Epithelial cell of esophagus (primary cell): ENCODE results near the gene SQOR.
"Not testable (repeated sequence)": the region's sequence is repeated elsewhere in the genome, so short reads cannot be mapped to it uniquely, and the experiment has no call there.

Experiments
- DNase-seq: peaks from one replicate; pipeline ENCODE4 v3.0.0; 2010; ENCODE audit warnings: low read depth
- H3K4me3 ChIP-seq: 2 replicates; pipeline ENCODE4 v1.5.1; 2011; ENCODE audit warnings: mild to moderate bottlenecking, low read length, control low read depth
- CTCF ChIP-seq: IDR thresholded peaks from 2 replicates; pipeline ENCODE4 v1.5.1; 2011; ENCODE audit warnings: low read depth, mild to moderate bottlenecking, low read length, control low read depth, inconsistent platforms; ENCODE audit not compliant: insufficient read depth; ENCODE audit errors: missing control alignments

SQOR gene

DNA sequence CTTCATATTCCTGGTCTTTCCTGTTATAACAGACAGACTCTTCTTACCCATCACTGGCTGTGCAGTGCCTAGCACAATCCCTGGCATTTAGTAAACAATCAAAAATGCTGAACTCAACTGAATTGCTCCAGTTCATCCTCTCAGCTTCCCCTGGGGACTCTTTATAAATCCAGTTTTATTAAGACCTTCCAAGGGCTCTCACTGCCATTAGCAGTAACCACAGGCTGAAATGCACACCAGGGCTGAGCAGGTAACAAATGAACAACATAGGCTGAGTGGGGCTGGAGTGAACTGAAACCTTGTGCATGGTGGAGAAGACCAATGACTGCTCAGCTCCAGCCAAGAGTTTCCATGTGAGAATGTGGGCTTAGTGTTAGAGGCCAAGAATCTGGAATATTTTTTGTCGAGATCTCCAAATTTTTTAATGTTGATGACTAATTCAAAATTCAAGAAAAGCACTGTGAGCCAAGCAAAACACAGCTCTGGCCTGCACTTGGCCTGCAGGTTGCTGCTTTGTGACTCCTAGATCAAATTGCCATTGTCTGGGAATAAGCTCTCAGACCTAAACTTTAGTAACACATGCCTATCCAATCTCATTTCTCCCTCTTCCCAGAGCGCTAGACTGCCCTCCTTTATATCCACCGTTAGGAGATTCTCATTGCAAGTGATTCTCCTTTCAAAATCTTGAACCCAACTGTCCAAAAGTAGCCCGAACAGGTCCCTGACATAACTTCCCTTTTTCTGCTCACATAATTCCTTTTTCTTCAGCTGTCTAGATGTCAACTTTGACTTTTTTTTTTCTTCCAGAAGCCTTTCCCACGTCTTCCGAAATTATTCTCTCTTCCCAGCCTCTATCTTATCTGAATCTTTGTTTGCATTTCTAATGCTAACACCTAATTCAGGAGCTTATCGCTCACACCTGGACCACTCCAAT, 7.4 kb downstream of the SQOR start:
- no peak for TF ChIP-seq CTCF
- no peak overlapping the region for H3K4me3 ChIP-seq
- peak; percentile 24 for DNase-seq

GRCh38 chr15:45644437-45644836, 9.6 kb downstream of the SQOR start:
- peak; percentile 25 for DNase-seq
- H3K4me3 ChIP-seq = no peak overlapping the region
- no peak for TF ChIP-seq CTCF

- peak; percentile 86 for DNase-seq
- TF ChIP-seq CTCF = no peak
- H3K4me3 ChIP-seq = no peak overlapping the region
Measured at GRCh38 chr15:45645026-45645980, 10.5 kb downstream of the SQOR start.

GRCh38 chr15:45646220-45646619, 11.4 kb downstream of the SQOR start:
- H3K4me3 ChIP-seq = no peak overlapping the region
- no peak for TF ChIP-seq CTCF
- DNase-seq = peak; percentile 65

- no peak for TF ChIP-seq CTCF
- H3K4me3 ChIP-seq = no peak overlapping the region
Measured at GRCh38 chr15:45647828-45648227, 13.0 kb downstream of the SQOR start.

GRCh38 chr15:45648521-45649200, 13.8 kb downstream of the SQOR start:
- no peak for TF ChIP-seq CTCF
- H3K4me3 ChIP-seq = no peak overlapping the region
- DNase-seq = peak; percentile 90

More at GRCh38 chr15:45647828-45648227, 13.0 kb downstream of the SQOR start:
- DNase-seq = no peak

DNA sequence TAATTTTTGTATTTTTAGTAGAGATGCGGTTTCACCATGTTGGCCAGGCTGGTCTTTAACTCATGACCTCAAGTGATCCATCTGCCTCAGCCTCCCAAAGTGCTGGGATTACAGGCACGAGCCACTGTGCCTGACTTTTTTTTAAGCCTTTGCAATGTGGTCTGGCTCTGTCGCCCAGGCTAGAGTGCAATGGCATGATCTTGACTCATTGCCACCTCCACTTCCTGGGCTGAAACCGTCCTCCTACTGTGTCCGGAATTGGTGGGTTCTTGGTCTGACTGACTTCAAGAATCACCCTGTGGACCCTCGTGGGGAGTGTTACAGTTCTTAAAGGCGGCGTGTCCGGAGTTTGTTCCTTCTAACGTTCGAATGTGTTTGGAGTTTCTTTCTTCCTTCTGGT, 15.2 kb downstream of the SQOR start:
- not testable (repeated sequence) for DNase-seq

More for the DNA sequence above, 15.2 kb downstream of the SQOR start:
- H3K4me3 ChIP-seq = not testable (repeated sequence)
